K562 (cell line): ENCODE data around the gene RGS8. TPM values are rescaled to one million over a fixed set of nuclear protein-coding genes. Genes with fewer than 3 reads are reported as not detected.

Source experiments
- ATAC-seq: fragments of 200-7000 bp; cut with Tn5 transposase; 3 replicates; pipeline ENCODE4 v1.9.1; 2020; ENCODE audit warnings: moderate library complexity
- BruUV-seq: library from RNA; stranded (reverse); fragments of 400-500 nt; replicated peaks from 2 replicates; lab custom pipeline; 2021; lab: Mats Ljungman, UMichigan
- CTCF ChIA-PET: fragments of 300-600 bp; formaldehyde crosslinking; extraction: SDS; loops from one replicate; lab custom pipeline; 2021; ENCODE audit warnings: low intra/inter-chr PET ratio; lab: Yijun Ruan, JAX
- POLR2A ChIA-PET: fragments of 300-600, 350-650 bp; sonication (Branson Sonifier 250); formaldehyde crosslinking; extraction: SDS; loops from one replicate; lab custom pipeline; 2021; ENCODE audit warnings: antibody characterized with exemption, inconsistent platforms; lab: Yijun Ruan, JAX
- DNase-seq, 4 experiments: peaks; one replicate each; pipeline versions ENCODE4 v3.0.0 to v3.0.0-alpha.2; 2011 to 2018; ENCODE audit warnings: low spot score in 3 of 4, mixed read lengths in 3 of 4; ENCODE audit errors: extremely low read depth in 1 of 4
- FAIRE-seq: peaks from 2 replicates; lab custom pipeline; 2011; peaks lifted over from hg19 to GRCh38; lab: Jason Lieb, UNC
- H2AFZ ChIP-seq: 2 replicates; pipeline ENCODE4 v1.6.0; 2011; ENCODE audit warnings: low read depth, low read length, control low read depth, inconsistent platforms
- H3K27ac ChIP-seq: fragments of 200-600 bp; 3 replicates; pipeline ENCODE4 v1.8.0; 2011; ENCODE audit warnings: low read depth, mild to moderate bottlenecking, control low read depth, inconsistent platforms, low read length, moderate library complexity, mixed read lengths; ENCODE audit errors: extremely low read depth
- H3K27me3 ChIP-seq, 2 experiments: fragments of 300-600 bp in 1 of 2; 2 replicates in 1 of 2; 3 replicates in 1 of 2; pipeline versions ENCODE4 v1.6.0 to v1.8.0; 2011; ENCODE audit warnings: inconsistent platforms in 2 of 2, low read length in 2 of 2, mild to moderate bottlenecking in 1 of 2, mixed read lengths in 1 of 2, moderate library complexity in 1 of 2; ENCODE audit not compliant: control insufficient read depth in 2 of 2, insufficient read depth in 2 of 2
- H3K36me3 ChIP-seq: fragments of 300-600 bp; 3 replicates; pipeline ENCODE4 v1.8.0; 2011; ENCODE audit warnings: mild to moderate bottlenecking, low read length, inconsistent platforms; ENCODE audit not compliant: control insufficient read depth, insufficient read depth
- H3K4me1 ChIP-seq, 2 experiments: fragments of 200-600 bp in 1 of 2; replicated peaks in 1 of 2; 2 replicates in 1 of 2; 3 replicates in 1 of 2; pipeline versions ENCODE4 v1.5.1 to v1.8.0; 2011; ENCODE audit warnings: inconsistent platforms in 2 of 2, low read length in 2 of 2, mild to moderate bottlenecking in 1 of 2, mixed read lengths in 1 of 2, moderate library complexity in 1 of 2; ENCODE audit not compliant: control insufficient read depth in 2 of 2, insufficient read depth in 2 of 2
- H3K4me2 ChIP-seq: 2 replicates; pipeline ENCODE4 v1.6.1; 2011; ENCODE audit warnings: low read length, control low read depth, inconsistent platforms, mixed read lengths; ENCODE audit not compliant: insufficient read depth
- H3K4me3 ChIP-seq: fragments of 200-600 bp; sonication (generic), shearing (Covaris generic); 2 replicates; pipeline ENCODE4 v1.5.1; 2016; ENCODE audit warnings: control low read depth, inconsistent platforms
- H3K79me2 ChIP-seq: fragments of 200-600 bp; 3 replicates; pipeline ENCODE4 v1.8.0; 2011; ENCODE audit warnings: low read length, inconsistent platforms; ENCODE audit not compliant: control insufficient read depth, insufficient read depth
- H3K9ac ChIP-seq, 2 experiments: 2 replicates each; pipeline versions ENCODE4 v1.6.0 to v1.6.1; 2011; ENCODE audit warnings: low read depth in 2 of 2, low read length in 2 of 2, control low read depth in 1 of 2, inconsistent platforms in 1 of 2, mild to moderate bottlenecking in 1 of 2, mixed read lengths in 1 of 2; ENCODE audit not compliant: insufficient read depth in 1 of 2
- H3K9me1 ChIP-seq: one replicate; pipeline ENCODE4 v1.6.0; 2011; ENCODE audit warnings: inconsistent platforms, mild to moderate bottlenecking, low read length, moderate library complexity; ENCODE audit not compliant: control insufficient read depth, insufficient read depth
- H3K9me3 ChIP-seq: replicated peaks from 2 replicates; pipeline ENCODE4 v1.5.1; 2011; ENCODE audit warnings: low read depth, low read length, inconsistent platforms; ENCODE audit not compliant: control insufficient read depth, insufficient read depth
- H4K20me1 ChIP-seq: replicated peaks from 2 replicates; pipeline ENCODE4 v1.6.1; 2011; ENCODE audit warnings: low read length, inconsistent platforms, mixed read lengths; ENCODE audit not compliant: control insufficient read depth, insufficient read depth
- LCOR ChIP-seq: sonication (generic); formaldehyde crosslinking; IDR thresholded peaks from 2 replicates; pipeline ENCODE4 v1.8.0; 2022; ENCODE audit warnings: mild to moderate bottlenecking, missing genetic modification reagents
- PHB2 ChIP-seq: fragments of 450-650 bp; IDR thresholded peaks from 2 replicates; pipeline ENCODE4 v1.6.1; 2017; ENCODE audit warnings: low read depth
- SIN3B ChIP-seq: fragments of 450-650 bp; IDR thresholded peaks from 2 replicates; pipeline ENCODE4 v1.6.1; 2017; ENCODE audit warnings: low read depth, mild to moderate bottlenecking, moderate library complexity
- SMARCA4 ChIP-seq: fragments of 450-650 bp; IDR thresholded peaks from 2 replicates; pipeline ENCODE4 v1.6.1; 2016
- SP1 ChIP-seq: sonication (generic); formaldehyde crosslinking; IDR thresholded peaks from 2 replicates; pipeline ENCODE4 v1.8.1; 2022; ENCODE audit warnings: mild to moderate bottlenecking, missing genetic modification reagents
- ZKSCAN8 ChIP-seq: fragments of 200-800 bp; sonication (Bioruptor generic); IDR thresholded peaks from 2 replicates; pipeline ENCODE4 v1.6.1; 2016; ENCODE audit warnings: missing genetic modification characterization, missing compliant biosample characterization
- ZNF24 ChIP-seq: fragments of 450-650 bp; IDR thresholded peaks from 2 replicates; pipeline ENCODE4 v1.6.1; 2016
- ZNF354B ChIP-seq: fragments of 250-450 bp; sonication (Bioruptor Pico); IDR thresholded peaks from 2 replicates; pipeline ENCODE4 v1.4.0; 2020
- ZNF41 ChIP-seq: fragments of 250-450 bp; sonication (Bioruptor Pico); conservative IDR thresholded peaks from 2 replicates; pipeline ENCODE4 v1.4.0; 2020; ENCODE audit warnings: mild to moderate bottlenecking
- ZSCAN32 ChIP-seq: fragments of 450-650 bp; formaldehyde crosslinking; IDR thresholded peaks from 2 replicates; pipeline ENCODE4 v1.4.0; 2020; ENCODE audit warnings: mild to moderate bottlenecking, moderate library complexity
- WGBS: fragments of 100-300 bp; shearing (Covaris generic); methylation state at CpG from one replicate; pipeline ENCODE4 v1.1.6; 2016; ENCODE audit warnings: low coverage, mixed read lengths; ENCODE audit not compliant: insufficient coverage; ENCODE audit errors: missing lambda C conversion rate; 5-methylcytosine and 5-hydroxymethylcytosine counted together
- in situ Hi-C: fragments of 300-500 bp; cut with MboI; formaldehyde crosslinking; loops from 4 replicates; pipeline ENCODE4 v1.15.0; 2018; ENCODE audit warnings: inconsistent platforms, mixed read lengths
- intact Hi-C: fragments of 100-400 bp; cut with micrococcal nuclease; formaldehyde crosslinking; loops from 2 replicates; pipeline ENCODE4 v1.14.2; 2022
- polyA plus RNA-seq, 8 experiments: library from polyadenylated mRNA; depleted of rRNA in 4 of 8; stranded (reverse) in 5 of 8; unstranded in 3 of 8; fragments of >200 nt; fragmentation: Nextera tagmentation in 2 of 8; fragmentation: Illumina TruSeq in 1 of 8; extraction: Ambion mirVana in 2 of 8; extraction: Trizol in 1 of 8; gene quantifications; 2 replicates each; pipeline versions ENCODE4 v1.2.1 to v1.2.3, GENCODE V29; 2011 to 2014; ENCODE audit warnings: inconsistent platforms in 1 of 8, missing spikeins in 1 of 8
- total RNA-seq, 7 experiments: library from RNA; depleted of rRNA in 6 of 7; stranded (reverse); fragments of >200 nt in 6 of 7; fragmentation: Illumina TruSeq in 2 of 7; extraction: Trizol in 2 of 7; gene quantifications; 2 replicates each; pipeline versions ENCODE4 v1.2.1 to v1.2.3, GENCODE V29; 2011 to 2021; ENCODE audit warnings: low replicate concordance in 1 of 7
- TF ChIP-seq, protein P1 (sequence below): fragments of 200-800 bp; sonication (Bioruptor generic); IDR thresholded peaks from 2 replicates; pipeline ENCODE4 v1.6.1; 2017; ENCODE audit warnings: missing genetic modification characterization, missing compliant biosample characterization
- TF ChIP-seq, protein P2 (sequence below): fragments of 450-650 bp; formaldehyde crosslinking; IDR thresholded peaks from 2 replicates; pipeline ENCODE4 v1.4.0; 2020; ENCODE audit warnings: mild to moderate bottlenecking, moderate library complexity
- TF ChIP-seq, protein P3 (sequence below): fragments of 450-650 bp; IDR thresholded peaks from 2 replicates; pipeline ENCODE4 v1.6.1; 2016; ENCODE audit warnings: missing biosample characterization, missing genetic modification characterization

The RGS8 gene
- total and polyA plus RNA-seq, 9 of the 15 experiments (the other 6 are each of a cell fraction or from before 2014, with no cell fraction given), result not detected

- WGBS, result 0% methylated on average over 1 of the region's 1 CpG
- Histone ChIP-seq H3K36me3 (no peaks in the 10 kb centered on the region), H3K9me1 (no peaks in the 10 kb centered on the region), H3K4me2 (no peak overlapping the region), H3K27ac (no peak overlapping the region), H2AFZ (no peak overlapping the region), H3K9ac (no peak overlapping the region), H4K20me1 (no peaks in the 10 kb centered on the region), H3K79me2 (no peaks in the 10 kb centered on the region), H3K4me3 (no peak overlapping the region), H3K27me3 (peaks cover 4 to 11% of the 10 kb centered on the region in 2 experiments; a peak in 4 of 5 replicates), H3K9me3 (no peaks in the 10 kb centered on the region), H3K4me1 (no peaks in the 10 kb centered on the region)
- intact Hi-C loops, result no loop called here
- TF ChIP-seq ZNF24 (no peak), LCOR (CRISPR knock-in tag) (no peak), ZKSCAN8 (CRISPR knock-in tag) (no peak), SMARCA4 (no peak), ZNF354B (no peak), SIN3B (no peak), ZNF41 (no peak), PHB2 (no peak), SP1 (CRISPR knock-in tag) (no peak), ZSCAN32 (CRISPR knock-in tag) (no peak)
- TF ChIP-seq, protein P1, sequence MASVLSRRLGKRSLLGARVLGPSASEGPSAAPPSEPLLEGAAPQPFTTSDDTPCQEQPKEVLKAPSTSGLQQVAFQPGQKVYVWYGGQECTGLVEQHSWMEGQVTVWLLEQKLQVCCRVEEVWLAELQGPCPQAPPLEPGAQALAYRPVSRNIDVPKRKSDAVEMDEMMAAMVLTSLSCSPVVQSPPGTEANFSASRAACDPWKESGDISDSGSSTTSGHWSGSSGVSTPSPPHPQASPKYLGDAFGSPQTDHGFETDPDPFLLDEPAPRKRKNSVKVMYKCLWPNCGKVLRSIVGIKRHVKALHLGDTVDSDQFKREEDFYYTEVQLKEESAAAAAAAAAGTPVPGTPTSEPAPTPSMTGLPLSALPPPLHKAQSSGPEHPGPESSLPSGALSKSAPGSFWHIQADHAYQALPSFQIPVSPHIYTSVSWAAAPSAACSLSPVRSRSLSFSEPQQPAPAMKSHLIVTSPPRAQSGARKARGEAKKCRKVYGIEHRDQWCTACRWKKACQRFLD (CRISPR knock-in tag), result no peak
- TF ChIP-seq, protein P2, sequence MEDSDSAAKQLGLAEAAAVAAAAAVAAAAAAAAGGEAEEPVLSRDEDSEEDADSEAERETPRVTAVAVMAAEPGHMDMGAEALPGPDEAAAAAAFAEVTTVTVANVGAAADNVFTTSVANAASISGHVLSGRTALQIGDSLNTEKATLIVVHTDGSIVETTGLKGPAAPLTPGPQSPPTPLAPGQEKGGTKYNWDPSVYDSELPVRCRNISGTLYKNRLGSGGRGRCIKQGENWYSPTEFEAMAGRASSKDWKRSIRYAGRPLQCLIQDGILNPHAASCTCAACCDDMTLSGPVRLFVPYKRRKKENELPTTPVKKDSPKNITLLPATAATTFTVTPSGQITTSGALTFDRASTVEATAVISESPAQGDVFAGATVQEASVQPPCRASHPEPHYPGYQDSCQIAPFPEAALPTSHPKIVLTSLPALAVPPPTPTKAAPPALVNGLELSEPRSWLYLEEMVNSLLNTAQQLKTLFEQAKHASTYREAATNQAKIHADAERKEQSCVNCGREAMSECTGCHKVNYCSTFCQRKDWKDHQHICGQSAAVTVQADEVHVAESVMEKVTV, result no peak
- TF ChIP-seq, protein P3, sequence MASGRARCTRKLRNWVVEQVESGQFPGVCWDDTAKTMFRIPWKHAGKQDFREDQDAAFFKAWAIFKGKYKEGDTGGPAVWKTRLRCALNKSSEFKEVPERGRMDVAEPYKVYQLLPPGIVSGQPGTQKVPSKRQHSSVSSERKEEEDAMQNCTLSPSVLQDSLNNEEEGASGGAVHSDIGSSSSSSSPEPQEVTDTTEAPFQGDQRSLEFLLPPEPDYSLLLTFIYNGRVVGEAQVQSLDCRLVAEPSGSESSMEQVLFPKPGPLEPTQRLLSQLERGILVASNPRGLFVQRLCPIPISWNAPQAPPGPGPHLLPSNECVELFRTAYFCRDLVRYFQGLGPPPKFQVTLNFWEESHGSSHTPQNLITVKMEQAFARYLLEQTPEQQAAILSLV, result no peak
- DNase-seq (no peak), ATAC-seq (no peak), FAIRE-seq (no peak)
- BruUV-seq, result no TSS peak
- ChIA-PET POLR2A (interaction anchor here (1.2 kb wide), 1 partner anchor 110 kb away, joined by 3 read pairs; no protein-coding TSS in a partner anchor), CTCF (no interaction called here)
- in situ Hi-C loops, result no loop called here
Measured at GRCh38 chr1:182726912-182727311, 42.5 kb upstream of the RGS8 start.
